NCI-H2196 (cell line): ENCODE results near the gene C6orf132.
"Not testable (repeated sequence)": the region's sequence is repeated elsewhere in the genome, so short reads cannot be mapped to it uniquely, and the experiment has no call there.

Experiments
- DNase-seq: peaks from one replicate; lab custom pipeline; 2025; ENCODE audit not compliant: unreplicated experiment; lab: John Stamatoyannopoulos, UW

Gene C6orf132

GRCh38 chr6:42159431-42160024 lies 17.1 kb upstream of the C6orf132 start:
- DNase-seq: no peak

- no peak for DNase-seq
These were observed 16.2 kb upstream of the C6orf132 start for GRCh38 chr6:42158631-42159030.

- no peak for DNase-seq
These were observed 15.6 kb upstream of the C6orf132 start for GRCh38 chr6:42158011-42158410.

GRCh38 chr6:42156638-42157037 lies 14.2 kb upstream of the C6orf132 start:
- no peak for DNase-seq

GRCh38 chr6:42155293-42155692 lies 12.9 kb upstream of the C6orf132 start:
- DNase-seq: no peak

- no peak for DNase-seq
These were observed 12.2 kb upstream of the C6orf132 start for GRCh38 chr6:42154461-42155209.

- no peak for DNase-seq
These were observed 11.5 kb upstream of the C6orf132 start for GRCh38 chr6:42153921-42154320.

- not testable (repeated sequence) for DNase-seq
These were observed 10.3 kb upstream of the C6orf132 start for GRCh38 chr6:42152528-42153213.

GRCh38 chr6:42152024-42152423 lies 9.6 kb upstream of the C6orf132 start:
- no peak for DNase-seq

- DNase-seq: no peak
These were observed 7.8 kb upstream of the C6orf132 start for GRCh38 chr6:42150254-42150653.

GRCh38 chr6:42148058-42148457 lies 5.6 kb upstream of the C6orf132 start:
- no peak for DNase-seq

- DNase-seq: no peak
These were observed 4.7 kb upstream of the C6orf132 start for GRCh38 chr6:42147138-42147562.

- no peak for DNase-seq
These were observed 760 bp downstream of the C6orf132 start for GRCh38 chr6:42141603-42142117.

- DNase-seq: no peak
These were observed 1.4 kb downstream of the C6orf132 start for GRCh38 chr6:42140756-42141602.

GRCh38 chr6:42140032-42140431 lies 2.4 kb downstream of the C6orf132 start:
- no peak for DNase-seq

GRCh38 chr6:42138630-42139619 lies 3.5 kb downstream of the C6orf132 start:
- DNase-seq: no peak

GRCh38 chr6:42138190-42138589 lies 4.2 kb downstream of the C6orf132 start:
- DNase-seq: no peak

- DNase-seq: no peak
These were observed 5.1 kb downstream of the C6orf132 start for GRCh38 chr6:42137194-42137753.

- DNase-seq: no peak
These were observed 5.8 kb downstream of the C6orf132 start for GRCh38 chr6:42136508-42137193.
